ENCODE measurements around the gene SUCLG2.

- no peak for TF ChIP-seq CTCF (conservative IDR thresholded peaks at IDR 0.05)
- no peak for TF ChIP-seq EZH2 (IDR thresholded peaks at IDR 0.05; ENCODE audit: low read depth)
Observed at GRCh38 chr3:67524046-67524445, 130.4 kb downstream of the SUCLG2 start.
